Spleen (tissue), 11 donors: ENCODE data around the gene HECTD1. TPM values are rescaled to one million over a fixed set of nuclear protein-coding genes. Genes with fewer than 3 reads are reported as not detected.

ENCODE experiments used
- DNase-seq: peaks from one replicate; pipeline ENCODE4 v3.0.0-alpha.2; 2020
- H3K27ac ChIP-seq, 8 donors: fragments of 200-600 bp; sonication (generic) in 7 of 8; 1 replicate in 4 of 8; 2 replicates in 4 of 8; pipeline versions ENCODE4 v1.5.0 to v1.8.0; 2016 to 2021; ENCODE audit warnings: inconsistent platforms in 4 of 8, mild to moderate bottlenecking in 4 of 8, moderate library complexity in 1 of 8
- H3K27me3 ChIP-seq, 7 donors: fragments of 200-600 bp; sonication (generic) in 6 of 7; replicated peaks in 1 of 7; 1 replicate in 4 of 7; 2 replicates in 3 of 7; pipeline versions ENCODE4 v1.5.0 to v1.8.0; 2016 to 2021; ENCODE audit warnings: inconsistent platforms in 3 of 7, mild to moderate bottlenecking in 1 of 7
- H3K36me3 ChIP-seq, 6 donors: fragments of 200-600 bp; sonication (generic) in 5 of 6; 1 replicate in 4 of 6; 2 replicates in 2 of 6; pipeline versions ENCODE4 v1.5.0 to v1.8.0; 2016 to 2021; ENCODE audit warnings: inconsistent platforms in 2 of 6
- H3K4me1 ChIP-seq, 6 donors: fragments of 200-600 bp; sonication (generic) in 5 of 6; 1 replicate in 3 of 6; 2 replicates in 3 of 6; pipeline versions ENCODE4 v1.5.0 to v1.8.0; 2016 to 2021; ENCODE audit warnings: inconsistent platforms in 3 of 6
- H3K4me3 ChIP-seq, 8 donors: fragments of 200-600 bp; sonication (generic) in 7 of 8; 1 replicate in 4 of 8; 2 replicates in 4 of 8; pipeline versions ENCODE4 v1.5.0 to v1.8.0; 2016 to 2021; ENCODE audit warnings: inconsistent platforms in 4 of 8, mild to moderate bottlenecking in 4 of 8, moderate library complexity in 2 of 8
- H3K9me3 ChIP-seq, 8 donors: fragments of 200-600 bp; sonication (generic) in 7 of 8; 1 replicate in 4 of 8; 2 replicates in 4 of 8; pipeline versions ENCODE4 v1.5.0 to v1.8.0; 2016 to 2021; ENCODE audit warnings: inconsistent platforms in 4 of 8
- CTCF ChIP-seq, 11 experiments: fragments of 200-600 bp in 7 of 11; fragments of 450-650 bp in 4 of 11; sonication (generic) in 4 of 11; IDR thresholded peaks in 8 of 11; conservative IDR thresholded peaks in 3 of 11; 1 replicate in 7 of 11; 2 replicates in 4 of 11; pipeline versions ENCODE4 v1.4.0 to v1.8.0; 2016 to 2021; ENCODE audit warnings: antibody characterized with exemption in 11 of 11, inconsistent platforms in 4 of 11, mild to moderate bottlenecking in 1 of 11
- POLR2A ChIP-seq, 3 donors: fragments of 450-650 bp; IDR thresholded peaks; one replicate each; pipeline ENCODE4 v1.5.1; 2017; ENCODE audit warnings: antibody characterized with exemption in 3 of 3, mild to moderate bottlenecking in 1 of 3
- POLR2AphosphoS5 ChIP-seq, 3 donors: sonication (generic); formaldehyde crosslinking; IDR thresholded peaks; one replicate each; pipeline ENCODE4 v1.5.1; 2017; ENCODE audit warnings: antibody characterized with exemption in 3 of 3
- WGBS, 5 donors: extraction: QIAGEN DNeasy Blood & Tissue Kit in 3 of 5; methylation state at CpG; one replicate each; pipeline versions ENCODE4 v1.1.5 to v1.1.7; 2013 to 2018; 5-methylcytosine and 5-hydroxymethylcytosine counted together
- intact Hi-C: fragments of 100-400 bp; cut with DNase I; formaldehyde crosslinking; loops from one replicate; pipeline ENCODE4 v1.15.0; 2023; ENCODE audit warnings: low total_unique reads
- polyA plus RNA-seq, 3 donors: library from polyadenylated mRNA; stranded (reverse); fragments of 200-250 nt; gene quantifications; one replicate each; pipeline ENCODE4 v1.2.1, GENCODE V29; 2013
- total RNA-seq, 7 donors: library from RNA; depleted of rRNA in 3 of 7; stranded (reverse); fragments of >200 nt in 3 of 7; fragmentation: NEBNext Ultra II Directional in 4 of 7; extraction: Animal tissue kit (Norgen Biotek cat#: 25700) in 4 of 7; gene quantifications; one replicate each; pipeline versions ENCODE4 v1.1.0 to v1.2.1, GENCODE V29; 2016 to 2021
- donor health status: healthy with polysubstance abuse.
- donor health status: DM: no; HTN: no; CAD: no; lungs with moderate emphysema.
- donor health status: DM: no; HTN: no; CAD: no.
- donor health status: Bipolar disorder and iron deficiency.
- donor health status: healthy.
- donor health status: DM: no; HTN: no; CAD: no.
- donor health status: DM: yes; HTN: yes; CAD: no.

The HECTD1 gene
- total and polyA plus RNA-seq, 10 donors = 27.6 to 176 (median 145) TPM

- H3K9me3 ChIP-seq = no peaks in the 10 kb centered on the region
- intact Hi-C loops = no loop called here
- no peak overlapping the region for H3K4me3 ChIP-seq
- H3K36me3 ChIP-seq = peaks cover 0 to 75% (median 22%) of the 10 kb centered on the region in 6 donors
- H3K4me1 ChIP-seq = peaks cover 0 to 22% (median 0%) of the 10 kb centered on the region in 6 donors
- no peaks in the 10 kb centered on the region for H3K27me3 ChIP-seq
- no peak overlapping the region for H3K27ac ChIP-seq
- no peak for TF ChIP-seq CTCF (IDR thresholded peaks at IDR 0.05 in 8 of 11, conservative IDR thresholded peaks at IDR 0.05 in 3 of 11)
- no peak for TF ChIP-seq POLR2AphosphoS5 (IDR thresholded peaks at IDR 0.05)
- no peak for TF ChIP-seq POLR2A (IDR thresholded peaks at IDR 0.05)
- 73 to 91% (median 79%) methylated on average over 3 of the region's 3 CpGs for WGBS, 5 donors
- DNase-seq = no peak
Measured at GRCh38 chr14:31181271-31181670, 26.3 kb downstream of the HECTD1 start.

- 93 to 96% (median 94%) methylated on average over 3 of the region's 3 CpGs for WGBS, 5 donors
- no peak for DNase-seq
- H3K9me3 ChIP-seq = no peaks in the 10 kb centered on the region
- H3K27ac ChIP-seq = no peak overlapping the region
- no peaks in the 10 kb centered on the region for H3K27me3 ChIP-seq
- intact Hi-C loops = no loop called here
- peaks cover 0 to 78% (median 29%) of the 10 kb centered on the region in 6 donors for H3K36me3 ChIP-seq
- peaks cover 0 to 18% (median 0%) of the 10 kb centered on the region in 6 donors for H3K4me1 ChIP-seq
- no peak overlapping the region for H3K4me3 ChIP-seq
- TF ChIP-seq POLR2A (IDR thresholded peaks at IDR 0.05) (no peak), POLR2AphosphoS5 (IDR thresholded peaks at IDR 0.05) (no peak), CTCF (IDR thresholded peaks at IDR 0.05 in 8 of 11, conservative IDR thresholded peaks at IDR 0.05 in 3 of 11) (no peak)
Measured at GRCh38 chr14:31180299-31181051, 27.1 kb downstream of the HECTD1 start.

GRCh38 chr14:31174433-31174832, 33.2 kb downstream of the HECTD1 start:
- DNase-seq = no peak
- WGBS, 5 donors = 92 to 99% (median 98%) methylated on average over 4 of the region's 4 CpGs
- TF ChIP-seq POLR2AphosphoS5 (IDR thresholded peaks at IDR 0.05) (no peak), CTCF (IDR thresholded peaks at IDR 0.05 in 8 of 11, conservative IDR thresholded peaks at IDR 0.05 in 3 of 11) (no peak), POLR2A (IDR thresholded peaks at IDR 0.05) (no peak)
- Histone ChIP-seq H3K27me3 (no peaks in the 10 kb centered on the region), H3K36me3 (peaks cover 0 to 98% (median 83%) of the 10 kb centered on the region in 6 donors), H3K27ac (no peak overlapping the region), H3K9me3 (no peaks in the 10 kb centered on the region), H3K4me3 (no peak overlapping the region), H3K4me1 (peaks cover 0 to 1% (median 0%) of the 10 kb centered on the region in 6 donors)
- intact Hi-C loops = no loop called here

GRCh38 chr14:31173120-31173837, 34.3 kb downstream of the HECTD1 start:
- intact Hi-C loops = no loop called here
- Histone ChIP-seq H3K36me3 (peaks cover 0 to 100% (median 92%) of the 10 kb centered on the region in 6 donors), H3K27me3 (no peaks in the 10 kb centered on the region), H3K4me3 (no peak overlapping the region), H3K4me1 (no peaks in the 10 kb centered on the region), H3K9me3 (no peaks in the 10 kb centered on the region), H3K27ac (no peak overlapping the region)
- WGBS, 5 donors = 94 to 99% (median 96%) methylated on average over 15 of the region's 15 CpGs
- TF ChIP-seq POLR2AphosphoS5 (IDR thresholded peaks at IDR 0.05) (no peak), CTCF (IDR thresholded peaks at IDR 0.05 in 8 of 11, conservative IDR thresholded peaks at IDR 0.05 in 3 of 11) (no peak), POLR2A (IDR thresholded peaks at IDR 0.05) (no peak)
- DNase-seq = no peak
